Activated CD8-positive, alpha-beta memory T cell treated with anti-CD3 and anti-CD28 coated beads for 1 hour (primary cell): ENCODE results near the gene SUCNR1.
"Not testable (repeated sequence)": the region's sequence is repeated elsewhere in the genome, so short reads cannot be mapped to it uniquely, and the experiment has no call there.

ENCODE experiments used
- DNase-seq, 2 donors: peaks; one replicate each; pipeline ENCODE4 v3.0.0-alpha.2; 2020; ENCODE audit warnings: low read depth in 1 of 2; ENCODE audit errors: extremely low read depth in 1 of 2

SUCNR1 gene

DNA sequence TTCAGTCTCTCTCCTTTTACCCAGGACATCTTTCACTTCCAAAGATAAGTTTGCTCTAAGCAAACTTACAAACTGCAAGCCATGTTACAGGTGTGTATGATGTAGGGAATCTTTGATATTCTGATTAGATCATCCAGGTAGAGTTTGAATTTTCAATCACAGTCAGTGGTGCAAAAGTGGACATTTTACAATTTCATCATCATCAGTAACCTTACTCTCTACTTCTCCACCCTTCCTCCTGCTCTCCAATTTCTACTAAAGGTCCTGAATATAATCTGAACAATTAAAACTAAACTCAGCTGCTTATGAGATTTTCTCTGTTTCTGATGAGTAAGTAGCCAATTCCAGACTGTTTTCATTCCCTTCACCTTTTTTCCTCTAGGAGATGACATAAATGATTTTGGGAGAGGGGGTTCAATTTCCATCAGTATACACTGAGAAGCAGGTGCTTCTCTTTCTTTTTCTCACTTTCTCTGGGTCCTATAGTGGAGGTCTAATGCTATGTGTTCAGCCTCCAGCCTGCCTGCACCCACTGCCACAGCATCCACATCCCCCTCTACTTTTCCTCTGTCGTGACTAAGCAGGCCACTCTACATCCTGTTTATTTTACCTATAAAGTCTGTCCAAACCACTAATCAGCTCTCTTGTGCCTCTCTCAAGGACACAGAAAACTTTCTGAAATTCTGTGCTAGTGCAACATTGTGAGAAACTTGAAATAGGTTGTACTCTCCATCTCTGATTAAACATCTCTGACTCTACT, 27.6 kb downstream of the SUCNR1 start:
- no peak for DNase-seq

DNA sequence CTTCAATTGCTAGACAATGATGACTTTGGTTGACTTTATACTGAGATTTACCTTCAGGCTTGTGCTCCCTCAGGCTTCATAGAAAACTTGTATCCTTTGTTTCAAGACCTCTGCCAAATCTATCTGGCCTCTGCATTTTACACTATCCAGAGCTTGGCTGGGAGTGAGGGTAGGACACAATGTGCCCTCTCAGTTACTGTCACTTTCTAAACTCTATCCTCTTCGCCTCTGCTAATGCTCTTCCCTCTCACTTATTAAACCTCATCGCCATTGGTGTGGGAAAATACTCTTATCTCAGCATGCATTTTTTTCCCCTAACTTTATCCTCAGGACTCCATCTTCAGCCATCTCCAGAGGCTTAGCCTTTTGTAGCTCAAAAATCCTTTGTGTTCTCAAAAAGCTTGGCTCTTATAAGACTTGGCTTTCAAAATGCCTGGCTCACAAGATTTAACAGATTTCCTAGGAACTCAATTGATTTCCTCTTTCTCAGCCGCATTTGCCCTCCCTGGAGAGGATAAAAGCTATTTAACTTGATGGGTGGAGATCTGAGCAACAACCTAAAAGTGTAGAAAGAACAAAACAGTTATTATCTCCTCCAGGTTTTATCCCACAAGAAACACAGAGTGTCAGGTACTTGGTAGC, 28.3 kb downstream of the SUCNR1 start:
- no peak for DNase-seq

DNA sequence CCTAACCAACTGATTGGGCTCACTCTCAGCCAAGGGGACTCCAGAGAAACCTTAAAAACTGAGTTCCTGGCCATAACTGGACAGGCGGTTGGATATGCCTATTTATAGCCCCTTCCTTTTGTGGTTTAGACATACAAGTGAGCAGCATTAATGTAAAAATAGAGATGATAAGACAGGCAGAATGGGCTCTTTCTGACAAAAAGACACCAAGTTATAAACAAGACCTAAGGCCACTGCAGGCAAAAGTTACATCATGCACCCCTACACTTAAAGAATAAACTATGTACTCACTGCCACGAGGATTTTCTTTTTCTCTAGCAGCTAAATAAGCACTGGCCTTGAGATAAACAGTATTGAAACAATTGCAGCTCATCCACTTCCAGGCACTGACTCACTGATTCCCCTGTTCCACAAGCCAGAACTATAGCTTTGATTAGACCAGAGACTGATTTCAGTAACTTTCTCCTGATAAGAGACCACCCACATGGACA, 30.1 kb downstream of the SUCNR1 start:
- no peak for DNase-seq

DNA sequence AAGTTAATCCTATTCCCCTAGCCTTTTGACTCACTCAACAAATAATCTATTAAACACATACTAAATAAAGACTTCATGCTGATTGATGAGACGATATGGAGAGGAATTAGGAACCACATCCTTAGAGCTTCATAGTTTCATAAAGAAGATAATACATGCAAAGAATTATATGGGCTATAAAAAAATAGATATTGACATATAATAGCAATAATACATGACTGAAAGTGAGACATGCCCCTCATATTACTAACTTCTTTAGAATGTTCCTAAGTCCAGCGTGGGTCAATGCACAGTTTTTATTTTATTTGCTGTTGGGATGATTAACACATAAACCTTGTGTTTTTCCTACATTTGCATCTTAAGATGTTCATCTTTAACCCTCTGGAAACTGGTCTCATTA, 32.2 kb downstream of the SUCNR1 start:
- DNase-seq, result no peak

DNA sequence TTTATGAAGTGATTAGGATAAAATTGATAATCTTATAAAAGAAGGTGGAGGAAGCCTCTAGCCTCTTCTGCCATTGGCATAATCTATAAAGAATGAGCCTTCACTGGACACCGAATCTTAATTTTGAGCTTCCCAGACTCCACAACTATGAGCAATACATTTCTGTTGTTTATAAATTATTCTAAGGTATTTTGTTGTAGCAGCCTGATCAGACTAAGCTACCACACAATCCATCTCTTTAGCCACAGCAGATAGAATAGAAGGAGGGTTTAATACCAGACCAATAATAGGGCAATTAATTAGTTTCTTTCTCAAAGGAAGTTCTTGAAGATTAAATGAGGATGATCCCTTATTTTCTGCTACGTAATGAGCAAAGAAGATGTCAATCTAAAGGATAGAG, 33.3 kb downstream of the SUCNR1 start:
- no peak for DNase-seq

DNA sequence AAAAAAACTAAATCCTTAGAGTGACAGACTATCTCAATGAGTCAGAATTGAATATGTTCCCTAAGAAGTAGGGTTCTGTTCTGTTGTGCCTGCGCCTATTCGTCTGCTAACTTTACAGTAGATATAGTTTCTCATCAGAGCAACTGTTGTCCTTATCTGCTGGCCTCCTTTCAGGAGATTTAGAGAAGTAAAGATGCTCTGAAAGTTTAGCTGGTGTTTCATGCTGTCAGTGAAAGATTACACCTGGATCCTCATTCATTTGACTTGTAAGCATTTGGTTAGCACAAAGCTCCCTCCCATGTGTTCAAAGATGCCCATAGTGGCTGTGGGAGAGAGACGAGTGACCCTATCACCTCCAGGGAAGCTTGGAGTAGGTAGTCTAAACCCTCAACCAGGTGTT, 35.0 kb downstream of the SUCNR1 start:
- no peak for DNase-seq

DNA sequence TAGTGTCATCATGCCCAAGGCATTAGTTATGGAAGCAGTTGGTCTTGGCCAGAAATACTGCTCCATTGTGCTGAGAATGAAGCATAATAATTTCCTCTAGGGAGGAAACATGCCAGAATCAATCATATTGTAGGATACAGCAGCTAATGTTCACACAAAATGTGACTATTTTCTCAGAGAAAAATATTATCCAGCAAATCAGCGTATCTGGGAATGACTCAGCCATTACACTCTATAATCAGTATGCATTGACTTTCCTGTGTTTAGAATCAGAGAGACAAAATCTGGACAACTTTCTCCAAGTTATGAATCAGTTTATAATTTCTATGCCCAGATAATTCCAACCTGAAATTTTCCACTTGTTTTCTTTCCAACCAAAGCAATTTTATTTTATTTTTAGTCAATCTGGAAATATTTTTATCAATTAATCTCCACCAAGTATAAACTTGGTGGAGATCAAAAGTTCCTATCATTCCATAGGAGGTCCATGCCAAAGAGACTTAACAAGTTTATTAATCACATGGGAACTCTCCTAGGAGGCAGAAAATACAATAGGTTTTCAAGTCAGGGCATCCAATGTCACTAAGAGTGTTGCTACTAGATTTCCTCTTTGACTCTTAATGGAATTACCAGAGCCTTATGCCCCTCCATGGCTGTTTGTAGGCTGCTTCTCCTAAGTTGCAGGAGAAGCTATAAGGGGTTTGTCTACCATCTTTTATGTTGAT, 36.4 kb downstream of the SUCNR1 start:
- no peak for DNase-seq

DNA sequence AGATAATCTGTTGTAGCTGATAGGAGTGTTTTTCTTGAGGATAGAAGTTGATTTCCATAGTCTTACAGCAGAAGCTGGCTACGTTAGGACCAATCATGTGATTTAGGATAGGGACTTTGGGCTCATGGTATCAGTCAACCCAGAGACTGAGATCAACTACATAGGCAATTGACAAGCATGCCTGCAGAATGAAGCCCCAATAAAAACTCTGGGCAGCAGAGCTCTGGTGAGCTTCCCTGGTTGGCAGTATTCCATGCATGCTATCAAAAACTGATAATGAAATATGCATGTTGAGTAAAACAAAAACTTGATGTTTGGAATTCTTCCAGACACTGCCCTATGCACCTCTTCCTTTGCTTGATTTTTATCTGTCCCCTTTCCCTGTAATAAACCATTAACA, 38.0 kb downstream of the SUCNR1 start:
- no peak for DNase-seq

DNA sequence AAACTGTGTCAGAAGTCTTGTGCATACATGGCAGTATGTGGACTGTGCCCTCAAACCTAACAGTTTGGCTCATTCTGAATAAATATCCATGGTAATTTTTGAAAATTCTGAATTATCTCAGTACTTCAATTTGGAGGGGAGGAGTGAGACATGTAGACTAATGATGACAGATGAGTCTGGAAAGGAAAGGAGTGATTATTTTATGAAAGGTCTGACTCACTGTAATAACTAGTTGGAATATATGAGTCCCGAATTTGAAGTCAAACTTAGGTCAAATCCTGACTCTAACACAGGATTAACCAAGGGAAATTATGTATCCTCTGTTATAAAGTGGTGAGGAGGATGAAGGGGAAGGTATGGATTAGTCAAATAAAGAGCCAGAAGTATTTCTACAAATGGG, 38.6 kb downstream of the SUCNR1 start:
- DNase-seq, result no peak

DNA sequence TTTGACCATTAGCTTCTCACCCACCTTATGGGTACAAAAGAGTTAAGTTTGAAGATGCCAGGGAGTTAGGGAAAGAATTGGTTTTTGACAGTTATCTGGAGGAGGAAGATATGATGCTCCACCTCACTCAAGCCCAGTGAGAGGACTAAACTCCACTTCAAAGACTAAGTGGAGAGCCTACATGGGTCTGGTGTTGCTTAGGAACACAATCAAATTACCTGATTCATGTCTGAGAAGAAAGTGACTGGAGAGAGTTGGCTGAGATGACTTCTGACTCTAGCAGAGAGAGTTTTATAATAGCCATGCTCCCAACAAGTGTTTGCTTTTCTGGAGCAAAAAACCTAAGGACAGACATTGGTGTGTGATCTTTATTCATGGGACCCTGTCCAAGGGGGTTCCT, 43.3 kb downstream of the SUCNR1 start:
- no peak for DNase-seq

DNA sequence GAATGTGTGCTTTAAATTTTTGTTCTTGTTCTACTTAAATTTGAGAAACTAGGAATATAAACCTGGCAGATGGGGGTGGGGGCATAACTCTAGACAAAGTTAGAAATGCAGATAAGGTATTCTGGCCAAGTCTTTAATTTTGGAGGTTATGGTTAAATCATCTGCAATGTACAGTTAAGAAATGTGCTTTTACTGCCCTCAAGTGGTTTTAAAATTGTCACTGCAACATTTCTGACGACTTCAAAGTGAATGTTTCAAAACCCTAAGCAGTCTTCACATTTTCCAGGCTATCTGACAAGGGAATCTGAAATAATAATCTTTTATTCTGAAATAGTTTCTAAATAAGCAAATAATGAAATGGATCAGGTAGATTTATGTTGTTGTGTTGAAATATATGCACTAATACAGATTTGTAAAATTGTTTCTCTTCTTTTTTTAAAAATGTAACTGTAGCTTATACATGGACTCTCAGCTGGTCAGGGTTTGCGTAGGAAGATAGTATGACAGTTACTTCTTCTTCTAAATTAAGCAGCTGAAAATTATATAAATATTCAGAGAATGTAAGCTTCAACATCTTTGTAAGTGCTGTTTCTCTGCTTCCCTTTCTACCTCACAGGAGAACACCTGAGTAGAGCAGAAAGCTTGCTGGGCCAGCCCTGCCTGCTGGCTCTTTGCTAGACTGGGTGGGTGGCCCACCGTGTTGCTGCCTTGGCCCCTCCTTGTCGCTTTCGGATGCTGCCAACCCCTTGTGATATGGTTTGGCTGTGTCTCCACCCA, 45.0 kb downstream of the SUCNR1 start:
- no peak for DNase-seq

DNA sequence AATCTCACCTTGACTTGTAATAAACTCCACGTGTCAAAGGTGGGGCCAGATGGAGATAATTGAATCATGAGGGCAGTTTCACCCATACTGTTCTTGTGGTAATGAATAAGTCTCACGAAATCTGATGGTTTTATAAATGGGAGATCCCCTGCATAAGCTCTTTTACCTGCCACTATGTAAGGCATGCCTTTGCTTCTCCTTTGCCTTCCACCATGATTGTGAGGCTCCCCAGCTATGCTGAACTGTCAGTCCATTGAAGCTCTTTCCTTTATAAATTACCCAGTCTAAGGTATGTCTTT, 45.5 kb downstream of the SUCNR1 start:
- DNase-seq, result no peak

DNA sequence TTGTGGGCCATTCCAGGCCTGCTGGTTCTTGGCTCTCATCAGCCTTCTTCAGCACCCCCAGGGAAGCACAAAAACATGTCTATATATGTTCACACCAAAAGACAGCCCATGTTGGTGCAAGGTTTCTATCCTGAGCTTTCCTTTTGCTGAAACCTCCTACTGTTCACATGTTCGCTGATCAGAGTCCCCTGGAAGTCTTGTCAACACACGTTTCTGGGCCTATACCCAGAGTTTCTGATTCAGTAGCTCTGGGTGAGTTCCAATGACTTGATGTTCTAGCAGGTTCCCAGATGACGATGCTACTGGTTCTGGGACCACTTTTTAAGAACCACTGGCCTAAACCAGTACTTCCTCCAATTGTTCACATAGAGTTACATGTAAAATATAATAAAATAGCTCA, 46.0 kb downstream of the SUCNR1 start:
- no peak for DNase-seq

DNA sequence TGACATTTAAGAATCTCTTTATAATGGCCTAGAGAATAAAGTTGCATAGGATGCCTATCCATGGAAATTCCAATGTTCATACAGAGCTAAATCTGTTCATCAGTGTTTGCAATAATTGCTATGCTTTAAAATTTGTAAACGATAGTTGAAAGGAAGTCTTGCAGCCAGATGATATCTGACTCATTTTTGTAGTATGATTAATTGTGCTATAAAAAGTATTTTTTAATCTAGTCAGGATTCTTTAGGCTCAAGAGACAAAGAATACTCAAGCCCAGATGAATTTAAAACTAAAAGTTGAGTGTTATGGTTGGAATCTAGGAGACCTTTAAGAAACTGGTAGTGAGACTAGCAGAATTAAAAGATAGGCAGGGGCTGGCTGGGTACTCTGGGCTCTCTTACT, 50.5 kb downstream of the SUCNR1 start:
- DNase-seq, result no peak

DNA sequence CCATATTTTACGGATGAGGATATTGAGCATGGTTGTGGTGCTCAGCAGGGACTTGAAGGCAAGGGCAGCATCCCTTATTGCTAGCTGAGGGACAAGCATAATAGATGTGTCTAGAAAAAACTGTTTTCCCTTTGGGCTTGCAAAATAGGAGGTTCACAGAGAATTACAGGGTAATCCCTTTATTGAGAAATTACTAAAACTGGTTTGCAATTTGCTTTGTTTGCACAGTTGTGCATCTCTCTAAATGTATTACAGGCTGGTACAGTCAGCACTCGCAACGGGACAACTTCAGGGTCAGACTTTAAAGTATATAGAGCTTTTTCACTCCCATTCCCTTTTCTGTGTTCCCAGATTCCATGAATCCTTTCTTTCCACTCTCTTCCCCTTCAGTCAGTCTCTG, 51.3 kb downstream of the SUCNR1 start:
- no peak for DNase-seq

DNA sequence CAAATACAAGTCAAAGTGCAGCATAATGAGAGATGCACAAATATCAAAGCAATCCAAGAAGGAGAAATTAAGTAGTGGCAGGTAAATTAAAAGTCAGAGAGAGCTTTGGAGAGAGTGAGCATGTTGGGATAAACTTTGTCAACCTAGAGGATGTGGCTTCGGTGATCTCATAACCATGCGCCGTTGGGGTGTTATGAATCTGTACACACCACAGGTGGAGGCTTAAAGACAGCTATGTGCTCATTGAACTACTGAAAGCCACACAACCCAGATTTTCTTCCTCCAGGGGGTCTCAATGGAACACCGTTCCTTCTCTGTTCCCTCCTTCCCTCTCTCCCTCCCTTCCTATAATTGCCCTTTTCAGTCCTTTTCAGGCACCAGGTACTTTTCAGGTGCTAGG, 52.0 kb downstream of the SUCNR1 start:
- DNase-seq, result no peak

DNA sequence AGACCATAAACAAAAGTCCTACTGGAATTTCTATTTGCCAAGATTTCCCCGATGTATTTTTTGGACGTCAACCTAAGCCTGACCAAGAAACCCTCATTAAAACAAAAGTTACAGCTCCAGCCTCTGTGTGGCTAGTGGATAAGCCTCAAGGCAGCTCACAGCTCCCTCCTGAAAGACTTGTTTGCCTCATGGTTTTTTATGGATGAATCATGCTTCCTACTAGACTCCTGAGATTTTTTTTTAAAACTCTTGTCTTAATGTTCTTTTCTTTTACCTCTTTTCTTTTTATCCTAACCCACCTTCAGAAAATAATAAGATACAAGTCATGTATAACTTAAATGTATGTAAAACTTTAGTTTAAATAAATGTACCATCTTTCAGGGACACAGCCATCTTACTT, 52.4 kb downstream of the SUCNR1 start:
- no peak for DNase-seq

DNA sequence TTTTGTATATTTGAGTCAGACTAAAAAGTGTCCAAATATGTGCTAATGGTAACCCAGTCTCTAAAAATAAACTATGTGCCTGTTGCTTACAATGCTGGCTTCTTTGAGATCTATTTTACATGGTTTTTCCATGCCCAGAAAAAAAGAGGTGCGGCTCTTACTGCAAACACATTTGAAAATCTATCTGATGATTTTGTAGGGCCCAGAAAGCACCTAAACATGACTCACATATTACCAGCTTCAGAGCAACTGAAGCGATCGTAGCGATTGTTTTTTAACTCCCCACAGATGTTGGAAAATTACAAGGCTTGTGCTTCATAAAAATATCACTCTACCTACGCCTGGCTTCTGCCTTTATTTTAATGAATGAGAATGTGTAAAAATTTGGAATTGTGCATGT, 53.5 kb downstream of the SUCNR1 start:
- no peak for DNase-seq

DNA sequence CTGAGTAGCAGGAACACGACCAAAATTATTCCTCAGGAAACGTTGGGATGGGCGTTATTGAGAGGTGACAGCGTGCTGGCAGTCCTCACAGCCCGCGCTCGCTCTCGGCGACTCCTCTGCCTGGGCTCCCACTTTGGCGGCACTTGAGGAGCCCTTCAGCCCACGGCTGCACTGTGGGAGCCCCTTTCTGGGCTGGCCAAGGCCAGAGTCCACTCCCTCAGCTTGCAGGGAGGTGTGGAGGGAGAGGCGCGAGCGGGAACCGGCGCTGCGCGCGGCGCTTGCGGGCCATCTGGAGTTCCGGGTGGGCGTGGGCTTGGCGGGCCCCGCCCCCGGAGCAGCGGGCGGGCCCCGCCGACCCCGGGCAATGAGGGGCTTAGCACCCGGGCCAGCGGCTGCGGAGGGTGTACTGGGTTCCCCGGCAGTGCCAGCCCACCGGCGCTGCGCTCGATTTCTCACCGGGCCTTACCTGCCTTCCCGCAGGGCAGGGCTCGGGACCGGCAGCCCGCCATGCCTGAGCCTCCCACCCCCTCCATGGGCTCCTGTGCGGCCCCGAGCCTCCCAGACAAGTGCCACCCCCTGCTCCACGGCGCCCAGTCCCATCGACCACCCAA, 54.6 kb downstream of the SUCNR1 start:
- DNase-seq, result not testable (repeated sequence)

DNA sequence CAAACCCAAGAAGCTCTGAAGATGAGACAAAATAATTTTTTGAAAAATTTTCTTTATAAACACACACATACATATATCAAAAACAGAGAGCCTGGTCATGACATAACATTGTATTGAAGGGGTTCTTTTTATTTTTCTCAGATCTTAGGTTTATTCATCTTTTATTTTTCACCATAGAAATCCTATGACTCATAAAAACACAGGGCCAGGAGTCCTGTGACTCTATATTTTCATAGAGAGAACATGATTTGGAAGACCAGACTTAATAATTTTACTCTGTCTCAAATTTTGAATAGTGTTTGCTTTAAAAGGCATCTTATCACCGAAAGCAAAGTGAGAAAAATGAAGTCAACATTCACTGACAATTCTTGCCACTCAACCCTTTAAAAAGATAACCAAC, 57.7 kb downstream of the SUCNR1 start:
- DNase-seq, result no peak

DNA sequence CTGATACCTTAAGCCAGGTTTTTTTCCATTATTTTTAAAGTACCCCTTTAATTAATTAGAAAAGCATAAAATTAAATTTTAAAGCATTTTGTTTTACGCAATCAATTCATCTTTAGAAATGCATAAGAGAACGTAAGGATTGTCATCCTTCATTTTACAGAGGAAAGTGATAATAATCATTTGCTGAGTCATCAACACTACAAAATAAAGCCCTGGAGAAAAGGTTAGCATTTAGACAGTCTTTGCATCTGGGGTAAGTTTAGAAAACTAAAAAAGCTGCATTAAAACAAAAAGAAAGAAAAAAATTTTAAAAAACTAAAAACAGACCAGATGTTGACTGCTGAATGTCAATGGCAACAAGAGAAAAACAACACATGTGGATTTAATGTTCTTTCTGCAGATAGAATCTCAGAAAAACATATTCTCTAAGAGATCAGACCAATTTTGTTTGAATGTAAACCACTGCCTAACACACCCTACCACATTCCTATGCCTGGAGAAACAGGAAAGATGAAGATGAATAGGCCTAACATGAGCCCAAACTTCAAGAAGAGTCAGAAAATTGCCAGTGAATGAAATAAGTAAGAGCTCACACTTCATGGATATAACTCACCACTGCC, 59.9 kb downstream of the SUCNR1 start:
- DNase-seq, result no peak
